HK-2 (cell line): ENCODE results near the gene RNASEL.

Experiments
- DNase-seq: peaks from one replicate; pipeline ENCODE4 v3.0.0-alpha.2; 2018; ENCODE audit not compliant: unreplicated experiment

RNASEL gene

GRCh38 chr1:182621906-182622305 is 32.9 kb upstream of the RNASEL start:
- DNase-seq: no peak

GRCh38 chr1:182620924-182621585 is 32.0 kb upstream of the RNASEL start:
- DNase-seq: no peak

GRCh38 chr1:182617734-182618351 is 28.8 kb upstream of the RNASEL start:
- no peak for DNase-seq

- no peak for DNase-seq
These were observed 28.0 kb upstream of the RNASEL start for GRCh38 chr1:182617014-182617429.

- no peak for DNase-seq
These were observed 27.3 kb upstream of the RNASEL start for GRCh38 chr1:182616130-182617013.

GRCh38 chr1:182615468-182616129 is 26.5 kb upstream of the RNASEL start:
- DNase-seq: no peak

- peak; percentile 83 for DNase-seq
These were observed 25.9 kb upstream of the RNASEL start for GRCh38 chr1:182614796-182615454.

GRCh38 chr1:182611787-182612186 is 22.7 kb upstream of the RNASEL start:
- no peak for DNase-seq

GRCh38 chr1:182611326-182611725 is 22.3 kb upstream of the RNASEL start:
- no peak for DNase-seq

- DNase-seq: no peak
These were observed 21.6 kb upstream of the RNASEL start for GRCh38 chr1:182610606-182611194.

GRCh38 chr1:182608845-182609610 is 20.0 kb upstream of the RNASEL start:
- no peak for DNase-seq

- no peak for DNase-seq
These were observed 19.2 kb upstream of the RNASEL start for GRCh38 chr1:182608236-182608635.

GRCh38 chr1:182607566-182607965 is 18.5 kb upstream of the RNASEL start:
- no peak for DNase-seq

- DNase-seq: peak; percentile 83
These were observed 15.4 kb upstream of the RNASEL start, which contains the start of gene RGS16 for GRCh38 chr1:182604175-182605164. RGS16 (minus strand) TSS chr1:182604389; CDS start chr1:182604259, 130 bp downstream.

GRCh38 chr1:182603646-182604174 is 14.7 kb upstream of the RNASEL start:
- DNase-seq: no peak

GRCh38 chr1:182602935-182603645 is 14.0 kb upstream of the RNASEL start:
- DNase-seq: no peak

- DNase-seq: no peak
These were observed 12.9 kb upstream of the RNASEL start for GRCh38 chr1:182601913-182602312.

- peak; percentile 67 for DNase-seq
These were observed 12.3 kb upstream of the RNASEL start for GRCh38 chr1:182601416-182601786.
